Stimulated activated CD8-positive, alpha-beta memory T cell treated with anti-CD3 and anti-CD28 coated beads, Interleukin-7, amount 100 ng/mL, for 48 hours (primary cell): ENCODE measurements around the gene KCNH8.

Experiments used
- DNase-seq, 2 donors: peaks; one replicate each; pipeline ENCODE4 v3.0.0-alpha.2; 2020; ENCODE audit warnings: low read depth in 1 of 2; ENCODE audit errors: extremely low read depth in 1 of 2

The KCNH8 gene

DNA sequence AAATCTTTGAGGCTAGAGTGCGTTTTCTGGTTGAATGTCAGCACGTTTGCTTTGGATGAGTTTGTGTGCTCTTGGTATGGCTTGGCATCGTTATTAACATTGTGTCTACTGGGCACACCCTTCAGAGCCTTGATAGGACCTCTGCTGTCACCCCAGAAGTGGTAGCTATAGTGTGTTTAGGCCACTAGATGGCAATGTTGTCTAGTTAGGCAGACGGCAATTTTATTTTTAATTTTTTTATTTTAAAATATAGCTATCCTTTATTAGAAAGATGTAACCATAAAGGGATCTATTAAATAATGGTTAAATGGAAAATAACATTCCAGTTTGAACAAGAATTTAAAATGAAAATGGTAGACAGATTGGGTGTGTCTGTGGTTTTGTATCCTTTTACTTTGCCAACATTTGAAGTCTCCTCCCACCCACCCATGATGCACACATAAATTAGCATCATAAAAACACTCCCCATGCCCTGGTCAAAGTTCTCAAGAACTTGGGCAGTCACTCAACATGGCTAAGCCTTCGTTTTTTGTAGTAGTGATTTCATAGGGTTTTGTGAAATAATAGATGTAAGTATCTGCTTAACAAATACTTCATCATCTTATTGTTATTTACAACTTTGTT is 200.7 kb downstream of the KCNH8 start:
- no peak for DNase-seq

DNA sequence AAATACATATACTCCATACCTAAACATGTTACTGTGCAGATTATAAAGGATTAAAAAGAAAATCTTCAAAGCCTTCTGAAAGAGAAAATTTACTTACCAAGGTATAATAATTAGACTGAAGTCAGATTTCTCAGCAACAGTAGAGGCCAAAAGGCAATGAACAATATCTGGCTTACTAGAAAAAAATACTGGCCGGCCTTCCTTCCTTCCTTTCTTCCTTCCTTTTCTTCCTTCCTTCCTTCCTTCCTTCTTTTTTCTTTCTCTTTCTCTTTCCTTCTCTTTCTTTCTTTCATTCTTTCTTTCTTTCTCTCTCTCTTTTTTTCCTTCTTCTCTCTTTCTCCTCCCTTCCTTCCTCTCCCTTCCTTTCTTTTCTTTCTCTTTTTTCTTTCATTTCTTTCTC is 209.6 kb downstream of the KCNH8 start:
- DNase-seq, result no peak

DNA sequence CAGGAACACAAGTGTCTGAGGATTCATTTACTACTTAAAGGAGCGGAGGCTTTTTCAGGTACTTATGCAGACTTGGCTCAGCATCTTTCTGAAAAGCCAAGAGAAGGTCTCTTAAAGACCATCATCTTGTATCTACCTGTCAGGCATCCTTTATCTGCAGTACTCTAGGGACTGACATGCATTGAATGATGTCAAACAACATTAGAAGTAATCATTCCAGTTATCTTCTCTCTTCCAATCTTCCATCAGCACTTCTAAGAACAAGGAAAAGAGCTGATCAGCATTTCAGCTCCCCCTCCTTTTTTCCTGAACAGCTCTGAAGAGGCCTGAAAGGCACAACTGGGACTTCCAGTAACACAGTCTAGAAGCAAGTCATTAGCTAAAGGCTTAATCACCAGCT is 214.8 kb downstream of the KCNH8 start:
- DNase-seq, result no peak

DNA sequence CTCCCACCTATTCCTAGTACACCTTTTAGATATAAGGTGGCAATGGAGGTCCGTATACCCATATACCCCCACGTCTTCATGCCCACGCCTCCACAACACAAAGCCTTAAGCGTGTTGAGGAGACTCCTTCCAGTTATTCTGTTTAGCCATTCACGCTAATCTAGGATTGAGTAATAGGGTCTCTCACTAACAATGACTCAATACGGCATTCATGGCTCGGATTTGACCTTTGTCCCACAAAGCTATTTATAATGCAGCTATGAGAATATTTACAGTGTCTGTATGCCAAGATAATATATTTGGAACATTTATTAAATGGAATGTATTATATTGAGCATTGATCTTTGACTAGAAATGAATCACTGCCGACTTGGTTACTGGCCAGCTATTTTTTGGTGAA is 215.8 kb downstream of the KCNH8 start:
- DNase-seq, result no peak

DNA sequence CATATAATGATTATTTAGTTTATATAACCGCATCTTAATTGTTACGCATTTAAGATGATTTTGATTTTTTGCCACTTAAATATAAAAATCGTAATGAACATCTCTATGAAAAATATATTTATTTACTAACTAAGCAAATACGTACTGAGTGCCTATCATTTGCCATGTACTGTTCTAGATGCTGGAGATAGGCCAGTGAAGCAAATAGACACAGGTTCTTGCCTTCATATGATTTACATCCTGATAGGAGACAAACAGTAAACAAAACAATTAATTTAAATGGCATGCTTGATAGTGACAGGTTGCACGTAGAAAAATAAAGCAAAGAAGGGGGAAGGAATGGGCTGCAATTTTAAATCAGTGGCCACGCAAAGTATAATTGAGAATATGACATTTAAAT is 217.2 kb downstream of the KCNH8 start:
- no peak for DNase-seq

DNA sequence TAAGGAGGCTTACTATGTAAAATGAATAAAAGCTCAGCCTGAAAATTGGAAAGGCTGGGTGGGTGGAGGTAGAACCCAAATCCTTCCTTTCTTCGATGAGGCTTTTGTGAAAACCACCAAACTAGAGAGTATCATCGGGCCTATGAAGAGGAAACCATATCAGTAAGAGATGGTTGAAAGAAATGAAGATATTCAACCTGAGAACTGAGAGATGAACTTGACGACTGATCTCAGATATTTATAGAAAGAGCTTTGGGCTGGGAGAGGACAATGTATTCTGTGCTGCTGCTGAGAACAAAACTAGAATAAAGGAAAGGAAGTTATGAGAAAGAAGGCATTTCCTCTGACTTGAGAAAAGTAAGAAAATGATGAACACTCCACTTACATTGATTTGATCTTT is 236.6 kb downstream of the KCNH8 start:
- DNase-seq, result no peak

DNA sequence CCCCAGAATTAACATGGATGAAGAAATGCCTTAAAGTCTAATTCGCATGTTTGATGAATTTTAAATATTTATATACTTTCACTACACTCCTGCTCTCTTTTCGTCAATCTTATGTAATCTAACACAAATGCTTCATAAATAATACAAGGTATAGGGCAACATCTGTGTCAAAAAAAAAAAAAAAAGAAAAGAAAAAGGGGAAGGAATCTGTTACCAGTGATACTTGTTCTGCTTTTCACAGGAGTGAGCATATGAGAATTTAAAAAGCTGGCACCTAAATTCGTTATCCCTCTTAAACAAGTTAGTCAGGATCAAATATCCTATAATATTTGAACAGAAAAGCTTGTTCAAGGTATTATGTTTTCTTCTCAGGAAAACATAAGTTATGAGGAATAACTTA is 243.8 kb downstream of the KCNH8 start:
- no peak for DNase-seq

DNA sequence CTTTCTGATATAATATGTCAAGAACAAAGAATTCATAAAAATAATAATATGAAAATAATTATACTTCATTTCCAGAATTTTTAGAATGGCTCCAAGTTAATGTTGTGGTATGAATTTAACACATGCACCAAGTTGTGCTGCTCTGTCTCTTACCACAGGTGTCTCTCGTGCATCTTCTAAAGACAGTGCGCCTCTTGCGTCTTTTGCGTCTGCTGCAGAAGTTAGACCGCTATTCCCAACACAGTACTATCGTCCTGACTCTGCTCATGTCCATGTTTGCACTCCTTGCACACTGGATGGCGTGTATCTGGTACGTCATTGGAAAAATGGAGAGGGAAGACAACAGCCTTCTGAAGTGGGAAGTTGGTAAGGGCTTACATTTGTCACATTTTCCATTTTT is 246.6 kb downstream of the KCNH8 start:
- DNase-seq, result no peak

DNA sequence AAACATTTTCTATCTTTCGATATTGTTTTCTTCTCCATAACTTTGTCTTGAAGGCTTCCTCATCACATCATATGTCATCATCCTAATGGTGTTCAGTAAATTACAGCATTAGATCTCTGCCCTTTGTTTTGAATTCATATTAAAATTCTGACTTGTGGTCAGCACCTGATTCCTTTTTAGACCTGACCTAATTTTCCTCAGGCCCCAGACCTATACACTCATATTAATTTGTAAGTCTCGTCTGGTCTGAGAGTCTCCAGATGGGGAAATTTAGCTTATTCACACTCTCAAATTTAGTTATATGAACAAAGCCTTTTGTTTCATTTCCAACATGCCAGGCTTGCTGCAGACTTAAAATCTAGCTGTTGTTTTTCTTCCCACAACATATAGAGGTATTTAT is 248.4 kb downstream of the KCNH8 start:
- DNase-seq, result no peak

DNA sequence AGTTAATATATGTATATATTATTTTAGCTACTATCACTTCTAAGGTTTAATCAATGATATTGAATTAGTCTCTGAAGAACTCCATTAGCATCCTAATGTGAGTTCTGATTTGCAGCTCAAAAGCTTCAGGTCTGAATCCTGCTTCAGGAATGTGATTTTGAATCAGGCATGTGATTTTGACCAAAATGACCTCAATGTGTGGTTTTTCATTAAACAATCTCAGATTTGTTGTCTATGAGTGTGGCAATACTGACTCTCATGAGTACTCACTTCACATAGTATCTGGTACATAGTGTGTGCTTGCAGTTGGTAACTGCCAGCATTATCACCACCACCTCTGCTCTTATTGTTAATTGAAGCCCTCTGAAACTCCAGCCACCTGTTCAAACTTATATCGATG is 251.0 kb downstream of the KCNH8 start:
- DNase-seq, result no peak

DNA sequence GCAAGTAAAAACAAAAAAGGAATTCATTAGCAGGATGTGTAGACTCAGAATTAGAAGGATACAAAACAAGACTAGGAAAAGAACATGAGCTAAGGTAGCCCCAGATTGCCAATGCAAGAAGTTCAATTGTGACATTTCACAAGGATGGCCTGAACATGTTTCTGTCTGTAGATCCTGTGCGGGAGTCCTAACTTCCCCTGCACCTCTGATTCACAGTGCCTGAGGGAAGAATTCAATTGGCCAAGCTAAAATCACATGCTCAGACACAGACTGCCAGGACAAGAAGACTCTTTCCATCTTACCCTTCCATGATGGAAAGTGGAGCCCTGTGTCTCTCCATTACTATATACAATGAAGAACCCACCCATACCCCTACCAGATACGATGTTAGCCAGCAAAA is 251.5 kb downstream of the KCNH8 start:
- no peak for DNase-seq

DNA sequence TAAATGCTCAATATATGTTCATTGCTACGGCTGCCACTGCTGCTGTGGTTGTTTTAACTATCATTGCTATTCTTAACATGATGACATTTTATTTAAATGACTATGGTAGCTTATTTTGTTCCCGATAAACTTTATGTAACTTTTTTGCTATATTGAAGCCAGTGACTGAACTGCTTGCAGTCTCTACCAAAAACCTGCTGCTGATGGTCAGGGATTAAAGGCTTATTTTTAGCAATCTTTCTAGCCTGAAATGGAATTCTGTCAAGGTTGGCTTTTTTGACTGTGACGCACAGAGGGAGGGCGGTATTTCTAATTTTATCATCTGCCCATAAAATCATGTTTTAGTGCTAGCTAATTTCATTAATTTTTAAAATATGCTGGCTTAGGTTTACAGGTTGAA is 271.8 kb downstream of the KCNH8 start:
- DNase-seq, result no peak

DNA sequence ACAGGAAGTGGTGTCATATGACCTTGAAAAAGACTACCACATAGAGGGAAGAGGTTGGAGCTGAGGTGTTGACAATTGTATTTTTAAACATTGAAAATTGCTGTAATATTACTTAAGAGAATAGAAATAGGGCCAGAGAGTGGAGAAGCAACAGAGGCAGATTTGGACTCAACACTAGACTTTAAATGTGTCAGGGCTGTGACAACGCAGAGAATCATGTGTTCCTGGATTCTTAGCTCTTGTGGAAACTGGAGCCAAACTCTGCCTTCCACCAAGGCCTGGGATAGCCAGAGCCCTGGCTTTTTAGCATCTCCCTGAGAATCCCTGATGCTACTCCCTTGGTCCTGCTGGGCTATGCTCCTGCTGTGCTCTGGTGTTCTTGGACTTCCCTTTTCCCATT is 277.5 kb downstream of the KCNH8 start:
- no peak for DNase-seq

DNA sequence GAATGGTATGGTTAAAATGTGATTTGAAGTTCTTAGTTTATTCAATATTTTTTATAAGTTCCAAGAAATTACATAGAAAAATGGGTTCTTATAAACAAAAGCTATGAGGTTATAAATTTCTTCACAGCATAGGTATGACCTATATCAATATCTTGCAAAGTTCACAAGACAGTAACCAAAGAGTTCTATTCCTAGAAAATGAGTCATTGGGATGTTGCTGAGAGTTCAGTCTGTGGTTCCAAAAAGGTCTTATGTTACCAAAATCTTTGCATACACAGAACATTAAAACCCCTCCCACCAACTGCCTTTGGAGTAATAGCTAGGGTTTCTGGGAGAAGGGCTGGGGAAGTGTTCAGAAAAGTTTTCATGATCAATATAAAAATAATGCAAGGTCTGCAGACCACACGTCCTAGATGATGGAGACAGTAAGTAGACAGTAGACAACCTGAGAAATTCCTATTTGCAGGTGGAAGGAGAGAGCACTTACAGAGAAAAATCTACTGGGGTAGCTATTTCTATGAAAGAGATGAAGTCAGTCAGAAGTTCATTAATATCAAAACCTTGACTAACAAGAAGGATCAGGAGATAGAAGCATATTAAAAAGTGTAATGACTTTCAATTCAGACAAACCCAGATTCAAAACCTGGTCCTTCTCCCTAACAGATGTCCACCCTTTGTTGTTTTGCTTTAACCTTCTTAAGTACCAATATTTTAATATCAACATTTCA is 279.3 kb downstream of the KCNH8 start:
- DNase-seq, result no peak

DNA sequence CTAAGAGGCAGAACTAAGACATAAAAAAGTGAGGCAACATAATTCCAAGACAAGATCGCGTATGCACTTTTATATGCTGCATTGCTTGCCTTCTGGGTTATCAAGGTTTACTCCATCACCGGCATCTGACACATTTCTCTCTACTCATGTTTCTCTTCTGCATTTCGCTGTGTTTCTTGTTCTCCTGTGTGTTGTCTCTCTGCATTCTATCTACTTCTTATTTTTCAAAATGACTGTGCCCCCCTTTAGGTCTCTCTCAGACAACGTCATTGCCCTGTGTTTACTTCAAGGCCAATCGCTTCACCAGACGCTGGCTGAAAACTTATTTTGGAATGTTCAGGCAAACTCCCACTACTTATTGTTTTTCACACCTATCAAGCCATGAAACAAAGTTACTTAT is 280.4 kb downstream of the KCNH8 start:
- DNase-seq, result no peak

DNA sequence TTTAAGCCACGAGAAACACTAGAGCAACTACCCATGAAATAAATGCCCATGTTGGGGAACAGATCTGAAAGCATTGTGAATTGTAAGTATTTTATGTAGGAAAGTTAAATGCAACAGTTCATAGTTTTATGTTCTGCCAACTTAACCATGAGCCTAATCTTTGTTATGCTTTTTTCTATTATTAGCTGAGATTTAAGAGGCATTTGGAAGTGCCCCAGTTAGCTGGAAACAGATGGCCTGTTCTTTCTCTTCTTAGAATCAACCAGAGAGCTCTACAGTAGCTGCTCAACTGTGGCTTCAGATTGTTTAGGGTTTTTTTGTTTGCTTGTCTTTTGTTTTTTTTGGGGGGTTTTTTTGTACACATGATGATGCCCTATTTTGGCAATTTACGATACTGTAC is 284.4 kb downstream of the KCNH8 start:
- no peak for DNase-seq

DNA sequence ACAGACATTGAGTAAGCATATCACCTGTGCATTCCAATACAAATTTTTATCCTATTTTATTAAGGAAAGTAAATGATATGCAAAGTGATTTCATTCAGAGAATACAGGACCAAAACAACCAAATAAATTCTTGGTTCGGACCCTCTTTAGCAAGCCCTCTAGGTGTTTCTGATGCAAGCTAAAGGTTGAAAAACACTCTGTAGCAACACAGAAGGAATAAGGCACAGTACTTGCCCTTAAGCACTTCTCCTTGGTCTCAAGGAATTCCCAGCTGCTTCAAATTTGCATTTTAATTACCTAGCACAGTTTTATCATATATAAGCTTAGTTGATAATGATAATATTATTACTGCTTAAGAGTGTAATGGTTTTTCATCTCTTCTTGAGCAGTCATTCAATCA is 288.4 kb downstream of the KCNH8 start:
- DNase-seq, result no peak

DNA sequence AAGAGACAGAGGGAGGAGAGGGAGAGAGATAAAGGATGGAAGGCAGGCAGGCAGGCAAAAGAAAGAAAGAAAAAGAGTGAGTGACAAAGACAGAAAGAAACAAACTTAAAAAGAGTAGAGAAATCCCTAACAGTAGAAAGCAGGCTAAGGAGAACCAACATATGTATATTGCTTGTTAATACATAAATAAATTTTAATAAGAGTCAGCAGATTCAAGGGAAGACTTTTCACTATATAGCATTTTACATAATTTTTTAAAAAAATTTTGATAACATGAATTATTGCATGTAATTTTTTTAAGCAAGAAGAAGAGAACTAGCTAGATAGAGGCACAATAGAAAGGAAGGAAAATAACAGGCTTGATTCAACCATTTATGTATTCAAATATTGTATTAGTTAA is 291.6 kb downstream of the KCNH8 start:
- DNase-seq, result no peak

DNA sequence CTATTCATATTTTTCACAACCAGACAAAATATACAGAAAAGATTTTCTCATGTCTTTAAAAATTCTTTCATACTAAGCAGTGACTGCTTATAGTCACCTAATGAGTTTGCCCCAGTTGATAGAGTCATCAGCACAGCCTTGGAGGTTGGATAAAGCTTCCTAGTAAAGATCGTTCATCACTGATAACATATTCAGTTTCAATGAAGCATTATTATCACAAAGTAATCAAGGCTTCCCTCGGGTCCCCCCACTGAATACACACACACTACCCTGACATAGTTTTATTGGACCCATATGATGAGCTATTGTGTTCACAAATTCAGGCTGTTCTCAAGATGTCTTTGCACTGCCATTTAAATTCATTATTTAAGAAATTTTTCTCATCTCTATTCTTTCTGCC is 297.8 kb downstream of the KCNH8 start:
- DNase-seq, result no peak

DNA sequence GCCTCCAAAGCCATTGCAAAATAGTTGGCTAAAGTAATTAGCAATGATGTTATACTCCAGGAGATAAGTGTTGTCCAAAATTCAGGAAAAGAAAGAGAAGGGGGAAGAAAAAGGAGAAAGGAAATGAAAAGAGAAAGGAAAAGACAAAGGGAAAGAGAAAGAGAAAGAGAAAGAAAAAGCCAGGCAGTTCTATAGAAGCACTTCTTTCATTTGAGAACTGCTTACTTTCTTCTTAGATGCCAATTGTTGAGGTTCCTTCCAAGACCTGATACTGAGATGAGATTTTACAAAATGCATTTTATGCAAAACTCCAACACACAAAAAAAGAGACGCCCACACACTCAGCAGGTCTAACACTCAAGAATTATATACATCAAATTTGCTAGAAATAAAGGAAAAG is 298.4 kb downstream of the KCNH8 start:
- no peak for DNase-seq

DNA sequence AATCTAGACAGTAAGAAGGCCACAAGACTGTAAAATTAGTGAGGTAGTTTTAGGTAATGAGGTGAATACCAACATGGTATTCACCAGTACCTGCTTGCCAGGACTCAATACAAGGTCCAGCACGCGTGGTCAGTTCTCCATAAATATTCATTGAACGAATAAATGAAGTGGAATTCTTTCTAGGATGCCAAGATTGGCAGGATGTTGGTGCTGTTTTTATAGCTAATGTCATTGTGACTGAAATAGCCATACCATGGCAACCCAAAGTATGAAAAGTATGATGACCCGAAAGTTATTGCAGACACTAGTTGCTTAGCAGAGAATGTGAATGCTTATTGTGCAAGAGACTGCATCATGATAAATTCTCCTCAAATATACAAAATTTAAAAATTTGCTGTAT is 307.2 kb downstream of the KCNH8 start:
- no peak for DNase-seq

DNA sequence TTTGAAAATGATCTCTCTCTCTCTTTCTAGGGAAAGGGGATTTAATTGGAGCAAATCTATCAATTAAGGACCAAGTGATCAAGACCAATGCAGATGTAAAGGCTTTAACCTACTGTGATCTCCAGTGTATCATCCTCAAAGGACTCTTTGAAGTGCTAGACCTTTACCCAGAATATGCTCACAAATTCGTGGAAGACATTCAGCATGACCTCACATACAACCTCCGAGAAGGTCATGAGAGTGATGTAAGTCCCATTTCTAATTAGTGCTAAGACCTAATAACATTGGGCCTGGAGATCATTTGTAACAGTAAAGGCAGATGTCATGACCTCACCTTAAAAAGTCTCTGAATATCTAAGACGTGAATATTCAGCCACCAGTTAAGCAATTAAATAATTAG is 308.4 kb downstream of the KCNH8 start:
- no peak for DNase-seq

DNA sequence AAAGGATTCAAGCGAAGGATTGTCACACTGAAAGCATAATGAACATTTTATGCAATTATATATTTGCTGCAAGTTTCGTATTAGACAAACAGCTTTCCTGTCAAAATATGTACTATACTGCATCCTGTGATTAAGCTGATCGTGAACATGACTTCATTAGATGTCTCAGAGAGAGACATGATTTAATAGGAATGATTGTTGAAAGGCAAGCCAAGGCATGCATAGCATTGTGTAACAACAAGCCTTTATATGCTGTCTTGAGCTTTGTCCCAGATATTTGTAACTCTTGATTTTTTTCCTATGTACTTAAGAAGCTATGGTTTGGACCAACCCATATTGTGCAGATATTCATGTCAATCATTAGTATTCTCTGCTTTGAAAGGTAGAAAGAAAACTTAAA is 309.1 kb downstream of the KCNH8 start:
- DNase-seq, result no peak
